Raji (cell line): ENCODE data around the gene CORIN.

ENCODE experiments used
- POLR2A ChIP-seq: IDR thresholded peaks from 2 replicates; pipeline ENCODE4 v1.6.1; 2011; ENCODE audit warnings: low read depth, low read length, control low read depth; ENCODE audit not compliant: insufficient read depth

The CORIN gene

GRCh38 chr4:47561331-47561730 lies 276.5 kb downstream of the CORIN start:
- no peak for TF ChIP-seq POLR2A

- TF ChIP-seq POLR2A: no peak
Measured at GRCh38 chr4:47560682-47561081, 277.2 kb downstream of the CORIN start.

- no peak for TF ChIP-seq POLR2A
Measured at GRCh38 chr4:47557255-47557654, 280.6 kb downstream of the CORIN start.

GRCh38 chr4:47553329-47554125 lies 284.3 kb downstream of the CORIN start:
- no peak for TF ChIP-seq POLR2A

- no peak for TF ChIP-seq POLR2A
Measured at GRCh38 chr4:47551682-47552081, 286.2 kb downstream of the CORIN start.

- no peak for TF ChIP-seq POLR2A
Measured at GRCh38 chr4:47550899-47551548, 286.8 kb downstream of the CORIN start.
